Progenitor cell of endocrine pancreas (in vitro differentiated cells): ENCODE measurements around the gene ZFAND3. TPM values are rescaled to one million over a fixed set of nuclear protein-coding genes. Genes with fewer than 3 reads are reported as not detected.
A peak's percentile ranks its signal among the peaks of the same experiment; 100 is the strongest.

ENCODE experiments used
- DNase-seq: peaks from one replicate; pipeline ENCODE4 v3.0.0; 2021; ENCODE audit warnings: low spot score; ENCODE audit not compliant: unreplicated experiment
- H3K27ac Mint-ChIP-seq: 2 replicates; pipeline ENCODE4 v1.8.0; 2021; ENCODE audit warnings: mild to moderate bottlenecking, moderate library complexity, mixed read lengths
- H3K27me3 Mint-ChIP-seq: 2 replicates; pipeline ENCODE4 v1.8.0; 2021; ENCODE audit warnings: mixed read lengths
- H3K36me3 Mint-ChIP-seq: 2 replicates; pipeline ENCODE4 v1.8.0; 2022; ENCODE audit warnings: mixed read lengths; ENCODE audit not compliant: insufficient read depth
- H3K4me1 Mint-ChIP-seq: 2 replicates; pipeline ENCODE4 v1.8.0; 2021; ENCODE audit warnings: low read depth, mixed read lengths
- H3K4me3 Mint-ChIP-seq: 2 replicates; pipeline ENCODE4 v1.8.0; 2021; ENCODE audit warnings: low read depth, mild to moderate bottlenecking, moderate library complexity, mixed read lengths
- H3K9me3 Mint-ChIP-seq: 2 replicates; pipeline ENCODE4 v1.8.0; 2021; ENCODE audit warnings: low read depth, mixed read lengths
- CTCF ChIP-seq: fragments of 200-600 bp; sonication (generic); IDR thresholded peaks from one replicate; pipeline ENCODE4 v1.5.0; 2021; ENCODE audit warnings: antibody characterized with exemption, mild to moderate bottlenecking; ENCODE audit not compliant: unreplicated experiment
- total RNA-seq: library from RNA; stranded (reverse); gene quantifications from 2 replicates; pipeline ENCODE4 v1.2.1, GENCODE V29; 2021

Gene ZFAND3
- total RNA-seq, 1 donor from 2014 or later: 102 TPM

DNA sequence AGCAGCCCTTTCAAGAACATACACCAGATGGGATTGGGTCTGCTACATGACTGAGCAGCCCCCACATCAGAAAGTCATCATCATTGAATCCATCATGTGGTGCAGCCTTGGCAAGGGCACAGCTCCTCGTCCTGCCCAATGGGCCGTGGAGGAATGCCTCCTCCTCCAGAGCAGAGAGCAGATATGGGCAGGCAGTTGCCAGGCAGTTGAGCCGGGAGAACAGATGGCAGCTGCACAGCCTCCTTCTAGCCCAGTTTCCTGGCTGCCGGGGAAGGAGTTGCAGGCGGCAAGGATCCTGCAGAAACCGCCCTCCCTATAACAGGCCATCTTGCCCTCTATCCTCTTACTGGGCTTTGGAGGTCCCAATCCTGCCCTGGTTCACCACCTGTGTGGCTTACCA lies 11.9 kb upstream of the ZFAND3 start:
- TF ChIP-seq CTCF: no peak
- Mint-ChIP-seq H3K27ac (no peak overlapping the region), H3K36me3 (no peaks in the 10 kb centered on the region), H3K27me3 (peaks cover 19% of the 10 kb centered on the region), H3K4me3 (no peak overlapping the region), H3K4me1 (peaks cover 7% of the 10 kb centered on the region), H3K9me3 (no peaks in the 10 kb centered on the region)
- no peak for DNase-seq

GRCh38 chr6:37809197-37809543 lies 10.4 kb upstream of the ZFAND3 start:
- DNase-seq: no peak
- no peak for TF ChIP-seq CTCF
- H3K27ac Mint-ChIP-seq: no peak overlapping the region
- H3K4me3 Mint-ChIP-seq: no peak overlapping the region
- H3K4me1 Mint-ChIP-seq: peaks cover 7% of the 10 kb centered on the region
- H3K9me3 Mint-ChIP-seq: no peaks in the 10 kb centered on the region
- no peaks in the 10 kb centered on the region for H3K36me3 Mint-ChIP-seq
- H3K27me3 Mint-ChIP-seq: peaks cover 19% of the 10 kb centered on the region

DNA sequence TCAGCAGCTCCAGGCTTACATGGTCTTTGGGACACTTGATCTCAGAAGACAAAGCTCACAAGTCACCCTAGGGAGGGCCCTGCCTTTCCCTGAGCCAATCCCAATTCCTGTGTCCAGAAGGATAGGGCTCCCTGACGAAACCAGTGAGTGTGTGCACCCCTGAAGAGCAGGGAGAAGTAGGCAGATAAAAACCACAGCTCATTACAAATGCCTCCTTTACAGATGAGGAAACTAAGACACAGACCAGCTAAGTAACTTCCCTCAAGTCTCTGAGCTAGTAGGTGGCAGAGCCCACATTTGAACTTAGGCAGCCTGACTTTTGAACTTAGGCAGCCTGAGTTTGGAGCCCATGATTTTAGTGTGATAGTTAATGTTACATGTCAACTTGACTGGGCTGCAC lies 6.7 kb upstream of the ZFAND3 start:
- Mint-ChIP-seq H3K27ac (no peak overlapping the region), H3K4me3 (no peak overlapping the region), H3K9me3 (no peaks in the 10 kb centered on the region), H3K27me3 (peaks cover 8% of the 10 kb centered on the region), H3K4me1 (peaks cover 16% of the 10 kb centered on the region), H3K36me3 (no peaks in the 10 kb centered on the region)
- no peak for DNase-seq
- TF ChIP-seq CTCF: no peak

DNA sequence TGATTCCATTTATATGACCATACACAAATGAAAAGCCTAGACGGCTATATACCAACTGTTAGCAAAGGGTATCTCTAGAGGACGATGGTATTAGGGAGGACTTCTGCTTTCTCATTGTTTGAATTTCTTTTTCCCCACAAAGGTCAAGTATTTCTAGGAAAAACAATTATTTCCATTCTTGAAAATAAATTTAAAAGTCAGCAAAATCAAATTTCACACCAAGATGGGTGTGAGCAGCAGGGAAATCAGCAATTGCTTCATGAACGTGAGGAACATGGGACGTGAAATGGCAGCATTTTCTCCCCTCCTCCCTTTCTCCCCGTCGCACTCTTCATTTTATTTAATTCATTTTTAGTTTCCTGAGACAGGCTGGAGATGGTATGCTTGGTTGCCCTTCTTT lies 5.2 kb upstream of the ZFAND3 start:
- Mint-ChIP-seq H3K36me3 (no peaks in the 10 kb centered on the region), H3K4me3 (no peak overlapping the region)

DNA sequence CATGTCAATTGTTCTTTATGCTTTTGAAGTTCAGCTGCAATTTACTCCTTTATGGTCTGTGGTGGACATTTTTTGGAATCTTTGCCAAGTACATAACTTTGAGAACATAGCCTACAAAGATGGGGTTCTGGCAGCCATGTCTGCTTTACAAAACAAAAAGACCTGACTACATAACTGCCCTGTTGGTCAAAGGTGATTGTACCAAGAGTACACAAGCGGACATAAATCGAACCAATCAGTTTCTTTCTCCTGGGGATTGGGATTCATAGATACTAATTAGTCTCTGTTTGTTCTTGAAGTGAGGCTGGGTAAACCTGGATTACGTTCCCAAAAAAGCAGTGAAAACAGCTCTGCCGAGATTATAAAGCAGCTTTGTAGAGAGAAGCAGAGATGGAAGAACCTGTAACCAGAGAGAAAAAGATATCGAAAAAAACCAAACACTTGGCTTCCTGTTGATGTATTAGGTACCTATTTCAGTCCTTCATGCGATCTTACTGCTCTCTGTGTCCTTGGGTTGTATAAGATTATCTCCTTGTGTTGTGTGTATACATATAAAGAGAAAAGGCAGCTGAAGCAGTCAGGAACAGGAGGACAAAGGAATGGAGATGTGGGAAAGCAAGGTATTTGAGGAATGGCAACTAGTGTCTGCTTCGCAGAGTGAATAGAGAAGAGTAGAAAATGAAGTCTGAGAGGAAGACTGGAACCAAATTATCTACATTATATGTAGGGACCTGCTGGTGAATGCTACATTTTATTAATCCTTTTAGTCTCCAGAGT lies 2.7 kb upstream of the ZFAND3 start:
- Mint-ChIP-seq H3K27ac (no peak overlapping the region), H3K4me3 (peak overlapping the region; percentile 25), H3K9me3 (no peaks in the 10 kb centered on the region), H3K27me3 (no peaks in the 10 kb centered on the region), H3K4me1 (peaks cover 29% of the 10 kb centered on the region), H3K36me3 (no peaks in the 10 kb centered on the region)
- no peak for TF ChIP-seq CTCF
- no peak for DNase-seq

More for the DNA sequence above, 5.2 kb upstream of the ZFAND3 start:
- Mint-ChIP-seq H3K27ac (no peak overlapping the region), H3K9me3 (no peaks in the 10 kb centered on the region), H3K4me1 (peaks cover 17% of the 10 kb centered on the region), H3K27me3 (no peaks in the 10 kb centered on the region)
- no peak for TF ChIP-seq CTCF
- no peak for DNase-seq
